IMR-90 (cell line): ENCODE measurements around the gene PES1. TPM values are rescaled to one million over a fixed set of nuclear protein-coding genes. Genes with fewer than 3 reads are reported as not detected.

Experiments used
- ATAC-seq: fragments of 200-7000 bp; cut with Tn5 transposase; 2 replicates; pipeline ENCODE4 v1.9.1; 2020; ENCODE audit warnings: low read depth, mild to moderate bottlenecking, moderate library complexity
- BruUV-seq: library from RNA; stranded (reverse); fragments of 400-500 nt; replicated peaks from 2 replicates; lab custom pipeline; 2021; lab: Mats Ljungman, UMichigan
- CTCF ChIA-PET: fragments of 300-600 bp; formaldehyde crosslinking; extraction: SDS; loops from one replicate; lab custom pipeline; 2021; ENCODE audit warnings: antibody characterized with exemption; lab: Yijun Ruan, JAX
- POLR2A ChIA-PET: fragments of 300-600 bp; sonication (Branson Sonifier 250); formaldehyde crosslinking; loops from one replicate; lab custom pipeline; 2022; ENCODE audit warnings: antibody characterized with exemption; ENCODE audit not compliant: unreplicated experiment; lab: Charles Lee
- DNase-seq: peaks from one replicate; pipeline ENCODE4 v3.0.0; 2013
- H2AFZ ChIP-seq: replicated peaks from 2 replicates; pipeline ENCODE3; 2013; ENCODE audit warnings: low read length, mild to moderate bottlenecking; ENCODE audit not compliant: poor library complexity
- H2AK5ac ChIP-seq: 2 replicates; pipeline ENCODE4 v1.6.1; 2013; ENCODE audit warnings: low read depth, low read length, inconsistent platforms
- H2AK9ac ChIP-seq: replicated peaks from 2 replicates; pipeline ENCODE3; 2013; ENCODE audit warnings: mild to moderate bottlenecking, low read depth, low read length, moderate library complexity; ENCODE audit not compliant: poor library complexity
- H2BK120ac ChIP-seq: 2 replicates; pipeline ENCODE4 v1.6.1; 2013; ENCODE audit warnings: low read depth, low read length, inconsistent platforms
- H2BK15ac ChIP-seq: 3 replicates; pipeline ENCODE4 v1.6.1; 2013; ENCODE audit warnings: low read depth, low read length, inconsistent platforms
- H2BK20ac ChIP-seq: 2 replicates; pipeline ENCODE4 v1.6.1; 2013; ENCODE audit warnings: low read depth, mild to moderate bottlenecking, inconsistent platforms, low read length, moderate library complexity
- H2BK5ac ChIP-seq: 2 replicates; pipeline ENCODE4 v1.6.1; 2013; ENCODE audit warnings: mild to moderate bottlenecking, low read depth, low read length, inconsistent platforms; ENCODE audit not compliant: poor library complexity, severe bottlenecking
- H3K14ac ChIP-seq: replicated peaks from 2 replicates; pipeline ENCODE4 v1.6.1; 2013; ENCODE audit warnings: low read depth, low read length, inconsistent platforms
- H3K18ac ChIP-seq: 2 replicates; pipeline ENCODE4 v1.6.1; 2013; ENCODE audit warnings: low read depth, low read length, control low read depth
- H3K23ac ChIP-seq: 2 replicates; pipeline ENCODE4 v1.6.1; 2013; ENCODE audit warnings: low read depth, low read length, inconsistent platforms
- H3K27ac ChIP-seq: 2 replicates; pipeline ENCODE4 v1.5.1; 2013; ENCODE audit warnings: mild to moderate bottlenecking, control low read depth, low read length; ENCODE audit not compliant: insufficient read depth
- H3K27me3 ChIP-seq: 2 replicates; pipeline ENCODE4 v1.6.1; 2013; ENCODE audit warnings: low read length; ENCODE audit not compliant: control insufficient read depth, insufficient read depth
- H3K36me3 ChIP-seq: 2 replicates; pipeline ENCODE4 v1.6.1; 2013; ENCODE audit warnings: low read length, mixed read lengths; ENCODE audit not compliant: control insufficient read depth, insufficient read depth
- H3K4ac ChIP-seq: 2 replicates; pipeline ENCODE4 v1.6.1; 2013; ENCODE audit warnings: low read depth, low read length, inconsistent platforms
- H3K4me1 ChIP-seq: 2 replicates; pipeline ENCODE4 v1.6.1; 2013; ENCODE audit warnings: low read length, mixed read lengths; ENCODE audit not compliant: control insufficient read depth, insufficient read depth
- H3K4me2 ChIP-seq: 2 replicates; pipeline ENCODE4 v1.6.1; 2013; ENCODE audit warnings: low read depth, mild to moderate bottlenecking, control low read depth, low read length, moderate library complexity
- H3K4me3 ChIP-seq: 2 replicates; pipeline ENCODE4 v1.5.1; 2013; ENCODE audit warnings: low read depth, mild to moderate bottlenecking, control low read depth, low read length, moderate library complexity; ENCODE audit not compliant: insufficient read depth
- H3K56ac ChIP-seq: 2 replicates; pipeline ENCODE4 v1.6.1; 2013; ENCODE audit warnings: low read length, inconsistent platforms; ENCODE audit not compliant: insufficient read depth; ENCODE audit errors: extremely low read depth
- H3K79me1 ChIP-seq, 2 experiments: 2 replicates each; pipeline ENCODE4 v1.6.1; 2013; ENCODE audit warnings: low read length in 2 of 2, inconsistent platforms in 1 of 2, low read depth in 1 of 2
- H3K9ac ChIP-seq: 2 replicates; pipeline ENCODE4 v1.6.1; 2013; ENCODE audit warnings: low read depth, low read length, control low read depth
- H3K9me1 ChIP-seq: 2 replicates; pipeline ENCODE4 v1.6.1; 2013; ENCODE audit warnings: low read length, inconsistent platforms; ENCODE audit not compliant: insufficient read depth
- H3K9me3 ChIP-seq: 2 replicates; pipeline ENCODE4 v1.6.1; 2013; ENCODE audit warnings: low read length; ENCODE audit not compliant: control insufficient read depth, insufficient read depth
- H4K20me1 ChIP-seq: 2 replicates; pipeline ENCODE4 v1.6.1; 2013; ENCODE audit warnings: low read length, inconsistent platforms; ENCODE audit not compliant: insufficient read depth
- H4K5ac ChIP-seq: 2 replicates; pipeline ENCODE4 v1.6.1; 2013; ENCODE audit warnings: mild to moderate bottlenecking, low read depth, low read length, control low read depth
- H4K8ac ChIP-seq, 2 experiments: 2 replicates each; pipeline ENCODE4 v1.6.1; 2013; ENCODE audit warnings: low read depth in 2 of 2, low read length in 2 of 2, control low read depth in 1 of 2, inconsistent platforms in 1 of 2
- H4K91ac ChIP-seq: 2 replicates; pipeline ENCODE4 v1.6.1; 2013; ENCODE audit warnings: low read depth, low read length, inconsistent platforms; ENCODE audit not compliant: insufficient read depth
- BHLHE40 ChIP-seq: fragments of 150-350 bp; IDR thresholded peaks from 2 replicates; pipeline ENCODE4 v1.6.1; 2016; ENCODE audit warnings: mild to moderate bottlenecking, low read depth, low read length
- CEBPB ChIP-seq: IDR thresholded peaks from 2 replicates; pipeline ENCODE4 v1.6.1; 2012; ENCODE audit warnings: low read depth, low read length, improper control_type of control experiment
- CHD1 ChIP-seq: IDR thresholded peaks from 2 replicates; pipeline ENCODE4 v1.6.1; 2012; ENCODE audit warnings: low read depth, low read length, improper control_type of control experiment
- CTCF ChIP-seq: conservative IDR thresholded peaks from 2 replicates; pipeline ENCODE4 v1.5.1; 2012; ENCODE audit warnings: mild to moderate bottlenecking, low read depth, low read length, improper control_type of control experiment
- MAFK ChIP-seq: IDR thresholded peaks from 2 replicates; pipeline ENCODE4 v1.6.1; 2012; ENCODE audit warnings: low read depth, low read length, improper control_type of control experiment
- MAZ ChIP-seq: IDR thresholded peaks from 2 replicates; pipeline ENCODE4 v1.6.1; 2012; ENCODE audit warnings: low read depth, mild to moderate bottlenecking, low read length, improper control_type of control experiment, moderate library complexity, borderline replicate concordance
- MXI1 ChIP-seq: IDR thresholded peaks from 2 replicates; pipeline ENCODE4 v1.6.1; 2012; ENCODE audit warnings: low read depth, mild to moderate bottlenecking, low read length, moderate library complexity, borderline replicate concordance
- NFE2L2 ChIP-seq: fragments of 150-350 bp; IDR thresholded peaks from 2 replicates; pipeline ENCODE4 v1.6.1; 2016; ENCODE audit warnings: low read depth, mild to moderate bottlenecking, low read length
- POLR2A ChIP-seq: IDR thresholded peaks from 2 replicates; pipeline ENCODE4 v1.6.1; 2012; ENCODE audit warnings: mild to moderate bottlenecking, low read depth, low read length
- RAD21 ChIP-seq: IDR thresholded peaks from 2 replicates; pipeline ENCODE4 v1.6.1; 2012; ENCODE audit warnings: low read length, improper control_type of control experiment
- RCOR1 ChIP-seq: IDR thresholded peaks from 2 replicates; pipeline ENCODE4 v1.6.1; 2012; ENCODE audit warnings: mild to moderate bottlenecking, low read length, improper control_type of control experiment; ENCODE audit not compliant: insufficient replicate concordance
- RFX5 ChIP-seq: IDR thresholded peaks from 2 replicates; pipeline ENCODE4 v1.8.0; 2012; ENCODE audit warnings: low read depth, mild to moderate bottlenecking, low read length, moderate library complexity
- WGBS, 2 experiments: methylation state at CpG; one replicate each; pipeline versions ENCODE4 v1.1.5 to v1.1.7; 2013; ENCODE audit warnings: missing lambda C conversion rate in 2 of 2; ENCODE audit not compliant: insufficient read length in 1 of 2; ENCODE audit errors: extremely low coverage in 2 of 2; 5-methylcytosine and 5-hydroxymethylcytosine counted together
- dilution Hi-C: fragments of 300-500 bp; cut with HindIII; formaldehyde crosslinking; loops from one replicate; pipeline ENCODE4 v1.14.3; 2018; ENCODE audit warnings: low sequenced_read_pairs; ENCODE audit not compliant: unreplicated experiment
- in situ Hi-C: fragments of 300-500 bp; cut with MboI; formaldehyde crosslinking; loops from 3 replicates; pipeline ENCODE4 v1.14.3; 2019; ENCODE audit warnings: low sequenced_read_pairs, inconsistent platforms, mixed read lengths
- intact Hi-C: fragments of 100-400 bp; cut with micrococcal nuclease; formaldehyde crosslinking; loops from 2 replicates; pipeline ENCODE4 v1.10.0; 2022
- polyA plus RNA-seq, 3 experiments: library from polyadenylated mRNA; depleted of rRNA; stranded (reverse); fragments of >200 nt; gene quantifications; 2 replicates each; pipeline ENCODE4 v1.2.3, GENCODE V29; 2012; ENCODE audit warnings: low replicate concordance in 1 of 3
- total RNA-seq: library from RNA; depleted of rRNA; stranded (reverse); fragments of >200 nt; gene quantifications from 2 replicates; pipeline ENCODE4 v1.2.3, GENCODE V29; 2012
- TF ChIP-seq, protein P1 (sequence below): fragments of 150-350 bp; IDR thresholded peaks from 2 replicates; pipeline ENCODE4 v1.6.1; 2017; ENCODE audit warnings: mild to moderate bottlenecking, antibody characterized with exemption, low read length, low read depth
- TF ChIP-seq, protein P2 (sequence below): fragments of 150-350 bp; IDR thresholded peaks from 2 replicates; pipeline ENCODE4 v1.6.1; 2016; ENCODE audit warnings: low read depth, mild to moderate bottlenecking, low read length, moderate library complexity, borderline replicate concordance

The PES1 gene
- total and polyA plus RNA-seq, 2 of the 4 experiments (the other 2 are of a cell fraction), result 120 to 142 TPM

- Histone ChIP-seq H3K27ac (peak within 1 kb of the TSS; percentile 72), H3K56ac (peak within 1 kb of the TSS; percentile 25; the same call in 1 of the 2 replicates), H2BK5ac (peak within 1 kb of the TSS; percentile 44), H2BK120ac (peak within 1 kb of the TSS; percentile 71), H3K9me3 (no peaks in the 10 kb centered on the region), H3K4me1 (peaks cover 14% of the 10 kb centered on the region), H3K18ac (peak within 1 kb of the TSS; percentile 88), H2AK9ac (peak within 1 kb of the TSS; percentile 93), H4K5ac (peak within 1 kb of the TSS; percentile 98), H4K8ac (peak within 1 kb of the TSS; percentile 79 to 93), H3K9ac (peak within 1 kb of the TSS; percentile 53), H3K14ac (peak within 1 kb of the TSS; percentile 72), H4K91ac (peak within 1 kb of the TSS; percentile 66), H3K4ac (peak within 1 kb of the TSS; percentile 91), H4K20me1 (no peaks in the 10 kb centered on the region), H3K27me3 (no peaks in the 10 kb centered on the region), H2AFZ (peak within 1 kb of the TSS; percentile 94), H3K23ac (peak within 1 kb of the TSS; percentile 59; the same call in 1 of the 2 replicates), H3K79me1 (no peaks in the 10 kb centered on the region; a peak in 1 of 4 replicates), H3K36me3 (no peaks in the 10 kb centered on the region), H2BK15ac (peak within 1 kb of the TSS; percentile 33; the same call in 1 of the 3 replicates), H3K9me1 (peaks cover 14% of the 10 kb centered on the region), H2BK20ac (peak within 1 kb of the TSS; percentile 45), H3K4me2 (peak within 1 kb of the TSS; percentile 92), H3K4me3 (peak within 1 kb of the TSS; percentile 56), H2AK5ac (peak within 1 kb of the TSS; percentile 71)
- BruUV-seq, result no TSS peak
- WGBS, 2 experiments, result 0% methylated on average over 8 of the region's 24 CpGs; no CpG with 5 or more reads in 1 of the 2 experiments
- CTCF ChIA-PET, result interaction anchor here (0.5 to 1.2 kb wide), 5 partner anchors 8 to 313 kb away, joined by 3 to 6 read pairs (median 3); partner anchors contain the start of gene PES1
- DNase-seq, result peak; percentile 77
- dilution Hi-C loops, result no loop called here
- intact Hi-C loops, result no loop called here
- POLR2A ChIA-PET, result no interaction called here
- ATAC-seq, result peak; percentile 70
- in situ Hi-C loops, result no loop called here
- TF ChIP-seq, protein P1, sequence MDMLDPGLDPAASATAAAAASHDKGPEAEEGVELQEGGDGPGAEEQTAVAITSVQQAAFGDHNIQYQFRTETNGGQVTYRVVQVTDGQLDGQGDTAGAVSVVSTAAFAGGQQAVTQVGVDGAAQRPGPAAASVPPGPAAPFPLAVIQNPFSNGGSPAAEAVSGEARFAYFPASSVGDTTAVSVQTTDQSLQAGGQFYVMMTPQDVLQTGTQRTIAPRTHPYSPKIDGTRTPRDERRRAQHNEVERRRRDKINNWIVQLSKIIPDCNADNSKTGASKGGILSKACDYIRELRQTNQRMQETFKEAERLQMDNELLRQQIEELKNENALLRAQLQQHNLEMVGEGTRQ, result peak; percentile 93
- TF ChIP-seq MAFK, result peak; percentile 71
- TF ChIP-seq RCOR1, result no peak
- TF ChIP-seq NFE2L2, result no peak
- peak; percentile 69 for TF ChIP-seq BHLHE40
- no peak for TF ChIP-seq CTCF
- no peak for TF ChIP-seq CEBPB
- no peak for TF ChIP-seq CHD1
- TF ChIP-seq, protein P2, sequence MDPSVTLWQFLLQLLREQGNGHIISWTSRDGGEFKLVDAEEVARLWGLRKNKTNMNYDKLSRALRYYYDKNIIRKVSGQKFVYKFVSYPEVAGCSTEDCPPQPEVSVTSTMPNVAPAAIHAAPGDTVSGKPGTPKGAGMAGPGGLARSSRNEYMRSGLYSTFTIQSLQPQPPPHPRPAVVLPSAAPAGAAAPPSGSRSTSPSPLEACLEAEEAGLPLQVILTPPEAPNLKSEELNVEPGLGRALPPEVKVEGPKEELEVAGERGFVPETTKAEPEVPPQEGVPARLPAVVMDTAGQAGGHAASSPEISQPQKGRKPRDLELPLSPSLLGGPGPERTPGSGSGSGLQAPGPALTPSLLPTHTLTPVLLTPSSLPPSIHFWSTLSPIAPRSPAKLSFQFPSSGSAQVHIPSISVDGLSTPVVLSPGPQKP, result no peak
- TF ChIP-seq RAD21, result no peak
- TF ChIP-seq MAZ, result no peak
- TF ChIP-seq POLR2A, result no peak
- no peak for TF ChIP-seq MXI1
- no peak for TF ChIP-seq RFX5
These were observed 15.0 kb upstream of the PES1 start, which contains the start of gene TCN2 for GRCh38 chr22:30606455-30607299. TSS of gene TCN2 (plus strand) at chr22:30607174. CDS start at chr22:30607332, 158 bp downstream.
